K562 (cell line): ENCODE data around the gene ARHGAP24. TPM values are rescaled to one million over a fixed set of nuclear protein-coding genes. Genes with fewer than 3 reads are reported as not detected.

ENCODE experiments used
- ATAC-seq: fragments of 200-7000 bp; cut with Tn5 transposase; 3 replicates; pipeline ENCODE4 v1.9.1; 2020; ENCODE audit warnings: moderate library complexity
- BruUV-seq: library from RNA; stranded (reverse); fragments of 400-500 nt; replicated peaks from 2 replicates; lab custom pipeline; 2021; lab: Mats Ljungman, UMichigan
- CTCF ChIA-PET: fragments of 300-600 bp; formaldehyde crosslinking; extraction: SDS; loops from one replicate; lab custom pipeline; 2021; ENCODE audit warnings: low intra/inter-chr PET ratio; lab: Yijun Ruan, JAX
- POLR2A ChIA-PET: fragments of 300-600, 350-650 bp; sonication (Branson Sonifier 250); formaldehyde crosslinking; extraction: SDS; loops from one replicate; lab custom pipeline; 2021; ENCODE audit warnings: antibody characterized with exemption, inconsistent platforms; lab: Yijun Ruan, JAX
- DNase-seq, 4 experiments: peaks; one replicate each; pipeline versions ENCODE4 v3.0.0 to v3.0.0-alpha.2; 2011 to 2018; ENCODE audit warnings: low spot score in 3 of 4, mixed read lengths in 3 of 4; ENCODE audit errors: extremely low read depth in 1 of 4
- FAIRE-seq: peaks from 2 replicates; lab custom pipeline; 2011; peaks lifted over from hg19 to GRCh38; lab: Jason Lieb, UNC
- H2AFZ ChIP-seq: 2 replicates; pipeline ENCODE4 v1.6.0; 2011; ENCODE audit warnings: low read depth, low read length, control low read depth, inconsistent platforms
- H3K27ac ChIP-seq: fragments of 200-600 bp; 3 replicates; pipeline ENCODE4 v1.8.0; 2011; ENCODE audit warnings: low read depth, mild to moderate bottlenecking, control low read depth, inconsistent platforms, low read length, moderate library complexity, mixed read lengths; ENCODE audit errors: extremely low read depth
- H3K27me3 ChIP-seq, 2 experiments: fragments of 300-600 bp in 1 of 2; 2 replicates in 1 of 2; 3 replicates in 1 of 2; pipeline versions ENCODE4 v1.6.0 to v1.8.0; 2011; ENCODE audit warnings: inconsistent platforms in 2 of 2, low read length in 2 of 2, mild to moderate bottlenecking in 1 of 2, mixed read lengths in 1 of 2, moderate library complexity in 1 of 2; ENCODE audit not compliant: control insufficient read depth in 2 of 2, insufficient read depth in 2 of 2
- H3K36me3 ChIP-seq: fragments of 300-600 bp; 3 replicates; pipeline ENCODE4 v1.8.0; 2011; ENCODE audit warnings: mild to moderate bottlenecking, low read length, inconsistent platforms; ENCODE audit not compliant: control insufficient read depth, insufficient read depth
- H3K4me1 ChIP-seq, 2 experiments: fragments of 200-600 bp in 1 of 2; replicated peaks in 1 of 2; 2 replicates in 1 of 2; 3 replicates in 1 of 2; pipeline versions ENCODE4 v1.5.1 to v1.8.0; 2011; ENCODE audit warnings: inconsistent platforms in 2 of 2, low read length in 2 of 2, mild to moderate bottlenecking in 1 of 2, mixed read lengths in 1 of 2, moderate library complexity in 1 of 2; ENCODE audit not compliant: control insufficient read depth in 2 of 2, insufficient read depth in 2 of 2
- H3K4me2 ChIP-seq: 2 replicates; pipeline ENCODE4 v1.6.1; 2011; ENCODE audit warnings: low read length, control low read depth, inconsistent platforms, mixed read lengths; ENCODE audit not compliant: insufficient read depth
- H3K4me3 ChIP-seq: fragments of 200-600 bp; sonication (generic), shearing (Covaris generic); 2 replicates; pipeline ENCODE4 v1.5.1; 2016; ENCODE audit warnings: control low read depth, inconsistent platforms
- H3K79me2 ChIP-seq: fragments of 200-600 bp; 3 replicates; pipeline ENCODE4 v1.8.0; 2011; ENCODE audit warnings: low read length, inconsistent platforms; ENCODE audit not compliant: control insufficient read depth, insufficient read depth
- H3K9ac ChIP-seq, 2 experiments: 2 replicates each; pipeline versions ENCODE4 v1.6.0 to v1.6.1; 2011; ENCODE audit warnings: low read depth in 2 of 2, low read length in 2 of 2, control low read depth in 1 of 2, inconsistent platforms in 1 of 2, mild to moderate bottlenecking in 1 of 2, mixed read lengths in 1 of 2; ENCODE audit not compliant: insufficient read depth in 1 of 2
- H3K9me1 ChIP-seq: one replicate; pipeline ENCODE4 v1.6.0; 2011; ENCODE audit warnings: inconsistent platforms, mild to moderate bottlenecking, low read length, moderate library complexity; ENCODE audit not compliant: control insufficient read depth, insufficient read depth
- H3K9me3 ChIP-seq: replicated peaks from 2 replicates; pipeline ENCODE4 v1.5.1; 2011; ENCODE audit warnings: low read depth, low read length, inconsistent platforms; ENCODE audit not compliant: control insufficient read depth, insufficient read depth
- H4K20me1 ChIP-seq: replicated peaks from 2 replicates; pipeline ENCODE4 v1.6.1; 2011; ENCODE audit warnings: low read length, inconsistent platforms, mixed read lengths; ENCODE audit not compliant: control insufficient read depth, insufficient read depth
- HNRNPLL ChIP-seq: fragments of 200-400 bp; formaldehyde crosslinking; IDR thresholded peaks from 2 replicates; pipeline ENCODE4 v1.6.1; 2017; ENCODE audit warnings: low read length, low read depth, mild to moderate bottlenecking; ENCODE audit not compliant: poor library complexity, severe bottlenecking
- ZNF165 ChIP-seq: fragments of 250-450 bp; sonication (Bioruptor Pico); IDR thresholded peaks from 2 replicates; pipeline ENCODE4 v1.4.0; 2020; ENCODE audit warnings: borderline replicate concordance
- ZNF263 ChIP-seq: sonication (generic); formaldehyde crosslinking; IDR thresholded peaks from 2 replicates; pipeline ENCODE4 v1.8.0; 2022; ENCODE audit warnings: mild to moderate bottlenecking, missing genetic modification reagents, borderline replicate concordance
- ZNF695 ChIP-seq: fragments of 450-650 bp; formaldehyde crosslinking; IDR thresholded peaks from 2 replicates; pipeline ENCODE4 v1.4.0; 2020; ENCODE audit warnings: mild to moderate bottlenecking, moderate library complexity
- WGBS: fragments of 100-300 bp; shearing (Covaris generic); methylation state at CpG from one replicate; pipeline ENCODE4 v1.1.6; 2016; ENCODE audit warnings: low coverage, mixed read lengths; ENCODE audit not compliant: insufficient coverage; ENCODE audit errors: missing lambda C conversion rate; 5-methylcytosine and 5-hydroxymethylcytosine counted together
- in situ Hi-C: fragments of 300-500 bp; cut with MboI; formaldehyde crosslinking; loops from 4 replicates; pipeline ENCODE4 v1.15.0; 2018; ENCODE audit warnings: inconsistent platforms, mixed read lengths
- intact Hi-C: fragments of 100-400 bp; cut with micrococcal nuclease; formaldehyde crosslinking; loops from 2 replicates; pipeline ENCODE4 v1.14.2; 2022
- polyA plus RNA-seq, 8 experiments: library from polyadenylated mRNA; depleted of rRNA in 4 of 8; stranded (reverse) in 5 of 8; unstranded in 3 of 8; fragments of >200 nt; fragmentation: Nextera tagmentation in 2 of 8; fragmentation: Illumina TruSeq in 1 of 8; extraction: Ambion mirVana in 2 of 8; extraction: Trizol in 1 of 8; gene quantifications; 2 replicates each; pipeline versions ENCODE4 v1.2.1 to v1.2.3, GENCODE V29; 2011 to 2014; ENCODE audit warnings: inconsistent platforms in 1 of 8, missing spikeins in 1 of 8
- total RNA-seq, 7 experiments: library from RNA; depleted of rRNA in 6 of 7; stranded (reverse); fragments of >200 nt in 6 of 7; fragmentation: Illumina TruSeq in 2 of 7; extraction: Trizol in 2 of 7; gene quantifications; 2 replicates each; pipeline versions ENCODE4 v1.2.1 to v1.2.3, GENCODE V29; 2011 to 2021; ENCODE audit warnings: low replicate concordance in 1 of 7

The ARHGAP24 gene
- total and polyA plus RNA-seq, 9 of the 15 experiments (the other 6 are each of a cell fraction or from before 2014, with no cell fraction given), result 8.0 to 22.6 (median 14.0) TPM

DNA sequence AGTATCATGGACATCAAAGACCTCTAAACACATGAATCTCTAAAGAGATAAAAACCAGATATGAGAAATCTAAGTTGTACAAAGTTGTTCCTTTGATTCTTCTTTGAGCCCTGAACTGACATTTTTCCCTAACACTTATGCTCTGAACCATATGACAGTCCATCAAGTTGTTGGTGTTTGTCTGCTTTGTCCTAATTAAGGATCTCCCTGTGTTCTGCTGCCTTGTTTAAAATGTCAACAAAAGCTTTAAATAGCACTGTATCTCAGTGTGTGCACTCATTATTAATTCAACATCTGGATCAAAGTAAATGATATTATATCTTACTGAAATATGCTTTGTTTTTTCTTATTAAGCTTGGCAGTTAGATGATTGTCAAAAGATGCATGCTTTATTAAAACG lies 563.1 kb downstream of the ARHGAP24 start:
- in situ Hi-C loops (loop anchor here (25.0 kb wide), 1 partner anchor 901 kb away; no protein-coding TSS in a partner anchor), intact Hi-C loops (no loop called here)
- DNase-seq (no peak), ATAC-seq (no peak), FAIRE-seq (no peak)
- Histone ChIP-seq H4K20me1 (no peaks in the 10 kb centered on the region), H2AFZ (no peak overlapping the region), H3K79me2 (no peaks in the 10 kb centered on the region), H3K27me3 (peaks cover 0 to 9% of the 10 kb centered on the region in 2 experiments; a peak in 1 of 5 replicates), H3K36me3 (no peaks in the 10 kb centered on the region), H3K4me1 (no peaks in the 10 kb centered on the region), H3K27ac (no peak overlapping the region), H3K4me2 (no peak overlapping the region), H3K4me3 (no peak overlapping the region), H3K9me3 (no peaks in the 10 kb centered on the region), H3K9ac (no peak overlapping the region), H3K9me1 (peaks cover 3% of the 10 kb centered on the region)
- TF ChIP-seq ZNF695 (CRISPR knock-in tag), result no peak
- no peak for TF ChIP-seq ZNF263
- TF ChIP-seq HNRNPLL, result no peak
- TF ChIP-seq ZNF165 (CRISPR knock-in tag), result no peak
- ChIA-PET CTCF (no interaction called here), POLR2A (no interaction called here)
- WGBS, result 0% methylated on average over 1 of the region's 1 CpG
- BruUV-seq, result no TSS peak
